IMR-90 (cell line): Measurements from ENCODE around the gene MACF1. TPM values are rescaled to one million over a fixed set of nuclear protein-coding genes. Genes with fewer than 3 reads are reported as not detected.

Experiments
- ATAC-seq: fragments of 200-7000 bp; cut with Tn5 transposase; 2 replicates; pipeline ENCODE4 v1.9.1; 2020; ENCODE audit warnings: low read depth, mild to moderate bottlenecking, moderate library complexity
- BruUV-seq: library from RNA; stranded (reverse); fragments of 400-500 nt; replicated peaks from 2 replicates; lab custom pipeline; 2021; lab: Mats Ljungman, UMichigan
- CTCF ChIA-PET: fragments of 300-600 bp; formaldehyde crosslinking; extraction: SDS; loops from one replicate; lab custom pipeline; 2021; ENCODE audit warnings: antibody characterized with exemption; lab: Yijun Ruan, JAX
- POLR2A ChIA-PET: fragments of 300-600 bp; sonication (Branson Sonifier 250); formaldehyde crosslinking; loops from one replicate; lab custom pipeline; 2022; ENCODE audit warnings: antibody characterized with exemption; ENCODE audit not compliant: unreplicated experiment; lab: Charles Lee
- DNase-seq: peaks from one replicate; pipeline ENCODE4 v3.0.0; 2013
- H2AFZ ChIP-seq: replicated peaks from 2 replicates; pipeline ENCODE3; 2013; ENCODE audit warnings: low read length, mild to moderate bottlenecking; ENCODE audit not compliant: poor library complexity
- H2AK5ac ChIP-seq: 2 replicates; pipeline ENCODE4 v1.6.1; 2013; ENCODE audit warnings: low read depth, low read length, inconsistent platforms
- H2AK9ac ChIP-seq: replicated peaks from 2 replicates; pipeline ENCODE3; 2013; ENCODE audit warnings: mild to moderate bottlenecking, low read depth, low read length, moderate library complexity; ENCODE audit not compliant: poor library complexity
- H2BK120ac ChIP-seq: 2 replicates; pipeline ENCODE4 v1.6.1; 2013; ENCODE audit warnings: low read depth, low read length, inconsistent platforms
- H2BK15ac ChIP-seq: 3 replicates; pipeline ENCODE4 v1.6.1; 2013; ENCODE audit warnings: low read depth, low read length, inconsistent platforms
- H2BK20ac ChIP-seq: 2 replicates; pipeline ENCODE4 v1.6.1; 2013; ENCODE audit warnings: low read depth, mild to moderate bottlenecking, inconsistent platforms, low read length, moderate library complexity
- H2BK5ac ChIP-seq: 2 replicates; pipeline ENCODE4 v1.6.1; 2013; ENCODE audit warnings: mild to moderate bottlenecking, low read depth, low read length, inconsistent platforms; ENCODE audit not compliant: poor library complexity, severe bottlenecking
- H3K14ac ChIP-seq: replicated peaks from 2 replicates; pipeline ENCODE4 v1.6.1; 2013; ENCODE audit warnings: low read depth, low read length, inconsistent platforms
- H3K18ac ChIP-seq: 2 replicates; pipeline ENCODE4 v1.6.1; 2013; ENCODE audit warnings: low read depth, low read length, control low read depth
- H3K23ac ChIP-seq: 2 replicates; pipeline ENCODE4 v1.6.1; 2013; ENCODE audit warnings: low read depth, low read length, inconsistent platforms
- H3K27ac ChIP-seq: 2 replicates; pipeline ENCODE4 v1.5.1; 2013; ENCODE audit warnings: mild to moderate bottlenecking, control low read depth, low read length; ENCODE audit not compliant: insufficient read depth
- H3K27me3 ChIP-seq: 2 replicates; pipeline ENCODE4 v1.6.1; 2013; ENCODE audit warnings: low read length; ENCODE audit not compliant: control insufficient read depth, insufficient read depth
- H3K36me3 ChIP-seq: 2 replicates; pipeline ENCODE4 v1.6.1; 2013; ENCODE audit warnings: low read length, mixed read lengths; ENCODE audit not compliant: control insufficient read depth, insufficient read depth
- H3K4ac ChIP-seq: 2 replicates; pipeline ENCODE4 v1.6.1; 2013; ENCODE audit warnings: low read depth, low read length, inconsistent platforms
- H3K4me1 ChIP-seq: 2 replicates; pipeline ENCODE4 v1.6.1; 2013; ENCODE audit warnings: low read length, mixed read lengths; ENCODE audit not compliant: control insufficient read depth, insufficient read depth
- H3K4me2 ChIP-seq: 2 replicates; pipeline ENCODE4 v1.6.1; 2013; ENCODE audit warnings: low read depth, mild to moderate bottlenecking, control low read depth, low read length, moderate library complexity
- H3K4me3 ChIP-seq: 2 replicates; pipeline ENCODE4 v1.5.1; 2013; ENCODE audit warnings: low read depth, mild to moderate bottlenecking, control low read depth, low read length, moderate library complexity; ENCODE audit not compliant: insufficient read depth
- H3K56ac ChIP-seq: 2 replicates; pipeline ENCODE4 v1.6.1; 2013; ENCODE audit warnings: low read length, inconsistent platforms; ENCODE audit not compliant: insufficient read depth; ENCODE audit errors: extremely low read depth
- H3K79me1 ChIP-seq, 2 experiments: 2 replicates each; pipeline ENCODE4 v1.6.1; 2013; ENCODE audit warnings: low read length in 2 of 2, inconsistent platforms in 1 of 2, low read depth in 1 of 2
- H3K9ac ChIP-seq: 2 replicates; pipeline ENCODE4 v1.6.1; 2013; ENCODE audit warnings: low read depth, low read length, control low read depth
- H3K9me1 ChIP-seq: 2 replicates; pipeline ENCODE4 v1.6.1; 2013; ENCODE audit warnings: low read length, inconsistent platforms; ENCODE audit not compliant: insufficient read depth
- H3K9me3 ChIP-seq: 2 replicates; pipeline ENCODE4 v1.6.1; 2013; ENCODE audit warnings: low read length; ENCODE audit not compliant: control insufficient read depth, insufficient read depth
- H4K20me1 ChIP-seq: 2 replicates; pipeline ENCODE4 v1.6.1; 2013; ENCODE audit warnings: low read length, inconsistent platforms; ENCODE audit not compliant: insufficient read depth
- H4K5ac ChIP-seq: 2 replicates; pipeline ENCODE4 v1.6.1; 2013; ENCODE audit warnings: mild to moderate bottlenecking, low read depth, low read length, control low read depth
- H4K8ac ChIP-seq, 2 experiments: 2 replicates each; pipeline ENCODE4 v1.6.1; 2013; ENCODE audit warnings: low read depth in 2 of 2, low read length in 2 of 2, control low read depth in 1 of 2, inconsistent platforms in 1 of 2
- H4K91ac ChIP-seq: 2 replicates; pipeline ENCODE4 v1.6.1; 2013; ENCODE audit warnings: low read depth, low read length, inconsistent platforms; ENCODE audit not compliant: insufficient read depth
- WGBS, 2 experiments: methylation state at CpG; one replicate each; pipeline versions ENCODE4 v1.1.5 to v1.1.7; 2013; ENCODE audit warnings: missing lambda C conversion rate in 2 of 2; ENCODE audit not compliant: insufficient read length in 1 of 2; ENCODE audit errors: extremely low coverage in 2 of 2; 5-methylcytosine and 5-hydroxymethylcytosine counted together
- dilution Hi-C: fragments of 300-500 bp; cut with HindIII; formaldehyde crosslinking; loops from one replicate; pipeline ENCODE4 v1.14.3; 2018; ENCODE audit warnings: low sequenced_read_pairs; ENCODE audit not compliant: unreplicated experiment
- in situ Hi-C: fragments of 300-500 bp; cut with MboI; formaldehyde crosslinking; loops from 3 replicates; pipeline ENCODE4 v1.14.3; 2019; ENCODE audit warnings: low sequenced_read_pairs, inconsistent platforms, mixed read lengths
- intact Hi-C: fragments of 100-400 bp; cut with micrococcal nuclease; formaldehyde crosslinking; loops from 2 replicates; pipeline ENCODE4 v1.10.0; 2022
- polyA plus RNA-seq, 3 experiments: library from polyadenylated mRNA; depleted of rRNA; stranded (reverse); fragments of >200 nt; gene quantifications; 2 replicates each; pipeline ENCODE4 v1.2.3, GENCODE V29; 2012; ENCODE audit warnings: low replicate concordance in 1 of 3
- total RNA-seq: library from RNA; depleted of rRNA; stranded (reverse); fragments of >200 nt; gene quantifications from 2 replicates; pipeline ENCODE4 v1.2.3, GENCODE V29; 2012
- TF ChIP-seq, protein P1 (sequence below): fragments of 150-350 bp; IDR thresholded peaks from 2 replicates; pipeline ENCODE4 v1.6.1; 2017; ENCODE audit warnings: mild to moderate bottlenecking, antibody characterized with exemption, low read length, low read depth

MACF1 gene
- total and polyA plus RNA-seq, 2 of the 4 experiments (the other 2 are of a cell fraction): 67.6 to 369 TPM

GRCh38 chr1:39413902-39414528, 209.5 kb downstream of the MACF1 start:
- Histone ChIP-seq H4K5ac (no peak overlapping the region), H3K9me3 (no peaks in the 10 kb centered on the region), H2BK20ac (no peak overlapping the region), H3K36me3 (peaks cover 19% of the 10 kb centered on the region), H4K8ac (no peak overlapping the region), H2AFZ (peak overlapping the region; percentile 37), H3K23ac (no peak overlapping the region), H3K27ac (no peak overlapping the region), H2AK9ac (no peak overlapping the region), H4K20me1 (peaks cover 77% of the 10 kb centered on the region), H4K91ac (no peak overlapping the region), H2BK15ac (no peak overlapping the region), H3K9me1 (peaks cover 3% of the 10 kb centered on the region; the same call in 1 of the 2 replicates), H3K79me1 (peaks cover 9 to 73% of the 10 kb centered on the region in 2 experiments; a peak in 3 of 4 replicates), H2AK5ac (no peak overlapping the region), H3K27me3 (no peaks in the 10 kb centered on the region), H3K4ac (no peak overlapping the region), H3K4me3 (no peak overlapping the region), H3K18ac (no peak overlapping the region), H3K9ac (no peak overlapping the region), H3K4me1 (peaks cover 27% of the 10 kb centered on the region), H3K4me2 (peak overlapping the region; percentile 47), H3K56ac (no peak overlapping the region), H2BK5ac (no peak overlapping the region), H3K14ac (no peak overlapping the region), H2BK120ac (no peak overlapping the region)
- in situ Hi-C loops (no loop called here), intact Hi-C loops (loop anchor here (5.0 kb wide), 1 partner anchor 37 kb away; no protein-coding TSS in a partner anchor), dilution Hi-C loops (no loop called here)
- ATAC-seq: no peak
- ChIA-PET POLR2A (no interaction called here), CTCF (interaction anchor here (1.0 kb wide), 1 partner anchor 15 kb away, joined by 3 read pairs; no protein-coding TSS in a partner anchor)
- TF ChIP-seq, protein P1, sequence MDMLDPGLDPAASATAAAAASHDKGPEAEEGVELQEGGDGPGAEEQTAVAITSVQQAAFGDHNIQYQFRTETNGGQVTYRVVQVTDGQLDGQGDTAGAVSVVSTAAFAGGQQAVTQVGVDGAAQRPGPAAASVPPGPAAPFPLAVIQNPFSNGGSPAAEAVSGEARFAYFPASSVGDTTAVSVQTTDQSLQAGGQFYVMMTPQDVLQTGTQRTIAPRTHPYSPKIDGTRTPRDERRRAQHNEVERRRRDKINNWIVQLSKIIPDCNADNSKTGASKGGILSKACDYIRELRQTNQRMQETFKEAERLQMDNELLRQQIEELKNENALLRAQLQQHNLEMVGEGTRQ: no peak
- WGBS, 2 experiments: 83% methylated on average over 1 of the region's 4 CpGs; no CpG with 5 or more reads in 1 of the 2 experiments
- DNase-seq: no peak
- BruUV-seq: no TSS peak
